Stimulated activated CD8-positive, alpha-beta memory T cell treated with anti-CD3 and anti-CD28 coated beads, Interleukin-4, amount 100 ng/mL, for 1 hour (primary cell): Measurements from ENCODE around the gene ITGB8.

Experiments
- DNase-seq, 2 donors: peaks; one replicate each; pipeline ENCODE4 v3.0.0-alpha.2; 2020; ENCODE audit warnings: low read depth in 2 of 2, low spot score in 1 of 2

The ITGB8 gene

GRCh38 chr7:20338285-20338684, 7.6 kb downstream of the ITGB8 start:
- no peak for DNase-seq

GRCh38 chr7:20340839-20341238, 10.1 kb downstream of the ITGB8 start:
- DNase-seq: no peak

DNA sequence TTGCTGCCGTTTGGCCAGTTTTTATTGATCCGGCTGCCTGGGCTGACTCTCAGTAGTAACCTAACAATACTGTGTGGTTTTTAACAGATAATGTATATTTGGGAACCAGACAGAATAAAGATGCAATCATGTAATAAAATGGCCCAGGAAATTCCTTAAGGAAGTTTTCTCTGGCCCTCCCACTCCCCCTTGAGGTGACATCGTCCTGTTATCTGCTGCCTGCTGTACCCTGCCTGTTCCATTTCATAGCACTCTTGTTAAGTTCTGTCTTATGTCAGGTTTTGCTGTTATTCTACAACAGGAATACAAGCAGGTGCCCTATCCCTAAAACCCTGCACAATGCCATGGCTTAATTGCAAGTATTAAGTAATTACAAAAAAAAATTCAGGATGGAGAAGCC, 12.5 kb downstream of the ITGB8 start:
- no peak for DNase-seq

DNA sequence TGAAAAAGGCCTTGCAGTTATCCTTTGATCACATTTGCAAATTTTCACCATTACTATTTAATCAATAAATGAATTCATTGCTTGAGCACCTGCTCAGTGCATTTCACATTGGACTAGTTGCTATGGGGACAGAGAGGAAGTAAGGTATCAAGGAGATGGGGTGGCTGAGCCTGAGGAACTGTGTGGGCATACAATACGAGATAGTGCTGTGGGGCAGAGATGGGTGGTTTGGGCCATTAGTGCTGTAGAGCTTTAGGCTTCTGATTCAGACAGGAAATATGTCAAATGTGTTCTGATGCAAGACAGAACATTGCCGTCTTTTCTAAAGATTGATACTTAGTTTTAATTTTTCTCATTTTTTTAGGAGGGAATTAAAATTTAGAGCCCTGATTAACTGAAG, 13.2 kb downstream of the ITGB8 start:
- no peak for DNase-seq

DNA sequence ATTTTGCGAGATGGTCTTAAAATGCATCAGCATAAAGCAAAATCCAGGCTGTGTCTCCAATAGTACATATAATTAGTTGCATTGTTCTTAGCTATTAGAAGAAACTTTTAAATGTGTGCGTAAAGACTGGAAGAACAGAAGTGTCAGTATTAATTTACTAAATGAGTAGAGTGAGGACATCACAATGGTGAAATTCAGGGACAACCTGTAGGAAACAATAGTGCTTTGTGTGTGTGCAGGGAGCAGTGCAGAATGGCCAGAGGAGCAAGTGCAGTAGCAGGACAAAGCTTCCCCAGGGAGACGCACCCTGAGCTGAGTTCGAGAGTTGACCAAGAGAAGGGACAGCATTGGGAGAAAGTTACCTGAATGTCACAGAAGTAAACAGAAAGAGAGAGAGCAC, 13.7 kb downstream of the ITGB8 start:
- no peak for DNase-seq

DNA sequence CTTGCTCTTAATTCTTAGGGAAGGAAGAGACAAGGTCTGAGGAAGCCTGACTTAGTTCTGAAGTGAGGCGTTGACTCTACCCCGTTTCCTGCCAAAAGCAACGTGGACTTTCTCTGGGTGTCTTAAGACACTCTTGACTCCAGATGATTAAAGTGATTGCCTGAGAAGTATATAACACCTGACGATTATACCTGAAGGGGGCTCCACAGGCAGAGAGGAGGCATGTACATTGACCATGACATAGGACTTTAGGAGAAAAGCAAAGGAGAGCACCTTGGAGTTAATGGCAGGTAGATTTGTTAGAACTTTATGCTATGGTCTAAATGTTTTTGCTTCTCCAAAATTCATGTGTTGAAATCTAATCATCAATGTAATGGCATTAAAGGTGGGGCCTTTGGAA, 15.9 kb downstream of the ITGB8 start:
- no peak for DNase-seq

- DNase-seq: no peak
Observed at GRCh38 chr7:20347680-20348079, 17.0 kb downstream of the ITGB8 start.

GRCh38 chr7:20348125-20348807, 17.6 kb downstream of the ITGB8 start:
- DNase-seq: no peak

DNA sequence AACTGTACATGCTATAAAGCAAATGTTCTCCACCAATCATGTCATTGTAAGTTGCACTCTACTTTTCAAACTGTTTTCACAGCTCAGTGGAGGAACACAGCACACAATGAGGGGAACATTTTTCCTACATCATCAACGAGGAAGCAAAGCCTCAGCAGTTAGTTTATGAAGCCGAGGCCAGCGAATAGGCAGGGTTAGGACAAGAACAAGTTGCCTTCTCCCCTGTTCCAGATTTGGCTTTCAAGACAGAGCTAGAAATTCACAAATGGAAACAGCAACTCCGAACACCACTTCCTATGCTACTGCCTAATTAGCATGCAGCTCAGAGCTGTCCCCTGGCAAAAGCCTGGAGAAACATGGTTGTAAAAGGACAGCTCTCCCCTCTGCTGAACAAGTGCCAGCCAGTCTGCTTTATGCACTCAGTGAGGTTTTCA, 19.8 kb downstream of the ITGB8 start:
- DNase-seq: no peak

- DNase-seq: no peak
Observed at GRCh38 chr7:20350996-20351692, 20.4 kb downstream of the ITGB8 start.

GRCh38 chr7:20351901-20352300, 21.2 kb downstream of the ITGB8 start:
- no peak for DNase-seq

- no peak for DNase-seq
Observed at GRCh38 chr7:20352573-20353306, 22.0 kb downstream of the ITGB8 start.

GRCh38 chr7:20354610-20355528, 24.2 kb downstream of the ITGB8 start:
- DNase-seq: no peak

- no peak for DNase-seq
Observed at GRCh38 chr7:20358106-20358505, 27.4 kb downstream of the ITGB8 start.

GRCh38 chr7:20358762-20359282, 28.1 kb downstream of the ITGB8 start:
- no peak for DNase-seq

GRCh38 chr7:20359341-20359963, 28.8 kb downstream of the ITGB8 start:
- no peak for DNase-seq

- no peak for DNase-seq
Observed at GRCh38 chr7:20362574-20363253, 32.0 kb downstream of the ITGB8 start.

- DNase-seq: no peak
Observed at GRCh38 chr7:20364571-20365196, 34.0 kb downstream of the ITGB8 start.

GRCh38 chr7:20365486-20365885, 34.8 kb downstream of the ITGB8 start:
- no peak for DNase-seq
